Endothelial cell (in vitro differentiated cells): ENCODE measurements around the gene EXOC6. TPM values are rescaled to one million over a fixed set of nuclear protein-coding genes. Genes with fewer than 3 reads are reported as not detected.
A peak's percentile ranks its signal among the peaks of the same experiment; 100 is the strongest.

ENCODE experiments used
- DNase-seq: peaks from one replicate; pipeline ENCODE4 v3.0.0; 2021; ENCODE audit warnings: low spot score
- H3K27ac Mint-ChIP-seq: one replicate; pipeline ENCODE4 v1.8.0; 2021; ENCODE audit warnings: mixed read lengths, inconsistent platforms; ENCODE audit not compliant: unreplicated experiment
- H3K27me3 Mint-ChIP-seq: one replicate; pipeline ENCODE4 v1.8.0; 2021; ENCODE audit warnings: mild to moderate bottlenecking, moderate library complexity, mixed read lengths, inconsistent platforms; ENCODE audit not compliant: unreplicated experiment
- H3K36me3 Mint-ChIP-seq: one replicate; pipeline ENCODE4 v1.8.0; 2021; ENCODE audit warnings: mild to moderate bottlenecking, low read depth, mixed read lengths, inconsistent platforms; ENCODE audit not compliant: unreplicated experiment
- H3K4me1 Mint-ChIP-seq: one replicate; pipeline ENCODE4 v1.8.0; 2021; ENCODE audit warnings: mild to moderate bottlenecking, mixed read lengths, inconsistent platforms; ENCODE audit not compliant: unreplicated experiment
- H3K4me3 Mint-ChIP-seq: one replicate; pipeline ENCODE4 v1.8.0; 2021; ENCODE audit warnings: mild to moderate bottlenecking, mixed read lengths, inconsistent platforms; ENCODE audit not compliant: unreplicated experiment
- H3K9me3 Mint-ChIP-seq: one replicate; pipeline ENCODE4 v1.8.0; 2021; ENCODE audit warnings: mixed read lengths, inconsistent platforms; ENCODE audit not compliant: unreplicated experiment
- CTCF ChIP-seq: fragments of 200-600 bp; sonication (generic); IDR thresholded peaks from one replicate; pipeline ENCODE4 v1.5.0; 2021; ENCODE audit warnings: antibody characterized with exemption; ENCODE audit not compliant: unreplicated experiment
- total RNA-seq: library from RNA; stranded (reverse); fragmentation: NEBNext Ultra II Directional; extraction: Animal tissue kit (Norgen Biotek cat#: 25700); gene quantifications from one replicate; pipeline ENCODE4 v1.2.1, GENCODE V29; 2021; ENCODE audit not compliant: unreplicated experiment

The EXOC6 gene
- total RNA-seq, 1 donor from 2014 or later, result 28.5 TPM

DNA sequence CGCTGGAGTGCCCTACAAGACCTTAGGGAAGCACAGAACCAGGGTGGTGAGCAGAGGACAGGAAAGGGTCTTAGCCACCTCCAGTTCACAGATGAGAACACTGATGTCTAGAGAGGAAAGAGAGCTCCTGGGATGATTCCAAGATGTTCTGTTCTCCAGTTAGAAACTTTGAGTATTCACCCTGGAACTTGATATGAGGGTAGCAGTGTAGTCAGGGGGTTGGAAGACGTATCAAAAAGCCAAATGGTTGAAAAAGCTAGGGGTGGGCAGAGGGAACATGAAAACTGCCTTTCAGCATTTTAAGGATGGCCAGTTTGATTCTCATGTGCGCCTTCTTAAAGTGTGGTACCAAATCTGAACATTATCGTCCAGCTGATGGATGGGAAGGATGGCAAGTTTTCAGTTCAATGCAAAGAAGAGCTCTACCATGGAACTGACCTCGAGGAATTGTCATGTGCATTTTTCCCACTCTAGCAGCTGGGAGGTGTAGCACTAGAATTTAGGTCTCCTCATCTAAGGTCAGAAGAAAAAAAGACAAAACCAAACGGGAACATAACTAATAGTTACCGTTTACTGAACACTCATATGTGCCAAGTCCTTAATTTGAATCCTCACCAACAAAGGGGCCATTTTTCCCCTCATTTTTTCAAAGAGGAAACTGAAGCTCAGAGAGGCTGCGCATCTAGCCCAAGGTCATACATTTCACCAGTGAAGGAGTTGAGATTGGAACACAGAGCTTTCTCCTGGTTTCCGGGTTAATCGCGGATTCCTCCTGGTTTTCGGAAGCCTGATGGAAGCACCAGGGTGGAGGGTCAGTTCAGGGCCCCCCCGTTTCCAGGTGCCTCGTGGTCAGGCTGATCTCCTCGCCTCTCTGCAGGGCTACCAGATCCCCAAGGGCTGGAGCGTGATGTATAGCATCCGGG lies 219.4 kb downstream of the EXOC6 start:
- peaks cover 46% of the 10 kb centered on the region for H3K27me3 Mint-ChIP-seq
- no peak for TF ChIP-seq CTCF
- peaks cover 22% of the 10 kb centered on the region for H3K36me3 Mint-ChIP-seq
- no peak for DNase-seq
- peaks cover 17% of the 10 kb centered on the region for H3K4me1 Mint-ChIP-seq
- H3K4me3 Mint-ChIP-seq, result peak overlapping the region; percentile 40
- H3K9me3 Mint-ChIP-seq, result no peaks in the 10 kb centered on the region
- no peak overlapping the region for H3K27ac Mint-ChIP-seq

DNA sequence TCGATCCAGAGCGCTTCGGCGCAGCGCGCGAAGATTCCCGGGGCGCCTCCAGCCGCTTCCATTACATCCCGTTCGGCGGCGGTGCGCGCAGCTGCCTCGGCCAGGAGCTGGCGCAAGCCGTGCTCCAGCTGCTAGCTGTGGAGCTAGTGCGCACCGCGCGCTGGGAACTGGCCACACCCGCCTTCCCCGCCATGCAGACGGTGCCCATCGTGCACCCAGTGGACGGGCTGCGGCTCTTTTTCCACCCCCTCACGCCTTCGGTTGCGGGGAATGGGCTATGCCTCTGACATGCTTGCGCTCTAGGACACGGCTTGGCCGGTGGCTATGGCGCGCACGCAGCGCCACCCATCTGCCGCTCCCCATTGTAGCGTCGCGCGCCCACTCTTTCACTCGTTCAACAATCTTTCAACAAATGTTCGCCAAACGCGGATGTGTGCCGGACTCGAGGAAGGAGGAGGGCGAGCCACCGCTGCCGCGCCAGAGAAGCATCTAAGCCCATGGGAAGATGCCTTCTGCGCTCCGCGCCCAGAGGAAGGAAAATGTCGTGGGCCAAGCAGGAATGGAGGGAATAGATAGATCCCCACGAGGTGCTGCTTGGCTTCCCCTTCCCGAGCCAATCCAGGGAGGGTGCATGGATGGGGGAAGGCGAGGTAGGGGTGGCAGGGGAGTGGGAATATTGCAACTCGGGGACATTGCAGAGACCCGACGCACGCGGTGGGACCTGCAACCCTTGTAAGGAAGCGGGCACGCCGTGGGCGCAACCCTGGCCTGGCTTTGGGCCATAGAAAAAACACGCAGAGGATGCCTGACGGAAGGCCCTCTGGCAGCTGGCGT lies 220.3 kb downstream of the EXOC6 start:
- Mint-ChIP-seq H3K27me3 (peaks cover 48% of the 10 kb centered on the region), H3K4me3 (no peak overlapping the region), H3K27ac (no peak overlapping the region), H3K36me3 (peaks cover 19% of the 10 kb centered on the region), H3K4me1 (peaks cover 15% of the 10 kb centered on the region), H3K9me3 (no peaks in the 10 kb centered on the region)
- no peak for DNase-seq
- TF ChIP-seq CTCF, result no peak

DNA sequence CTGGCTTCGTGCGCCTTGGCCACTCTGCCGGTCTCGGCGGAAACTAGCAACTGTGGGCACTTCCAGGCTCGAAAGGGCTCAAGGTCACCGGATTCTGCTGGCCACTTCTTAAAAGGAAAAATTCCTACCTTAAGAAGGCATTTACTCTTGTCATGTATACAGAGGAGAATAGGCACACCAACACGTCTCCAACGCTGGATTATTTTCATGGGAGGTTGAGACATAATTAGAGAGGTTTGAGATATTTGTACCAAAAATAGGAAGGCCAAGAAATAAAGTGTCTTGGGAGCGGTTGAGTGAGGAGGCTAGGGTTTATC lies 220.9 kb downstream of the EXOC6 start:
- H3K27me3 Mint-ChIP-seq, result peaks cover 44% of the 10 kb centered on the region
- no peaks in the 10 kb centered on the region for H3K9me3 Mint-ChIP-seq
- TF ChIP-seq CTCF, result no peak
- no peak overlapping the region for H3K4me3 Mint-ChIP-seq
- H3K4me1 Mint-ChIP-seq, result peaks cover 14% of the 10 kb centered on the region
- H3K36me3 Mint-ChIP-seq, result peaks cover 17% of the 10 kb centered on the region
- no peak for DNase-seq
- no peak overlapping the region for H3K27ac Mint-ChIP-seq

DNA sequence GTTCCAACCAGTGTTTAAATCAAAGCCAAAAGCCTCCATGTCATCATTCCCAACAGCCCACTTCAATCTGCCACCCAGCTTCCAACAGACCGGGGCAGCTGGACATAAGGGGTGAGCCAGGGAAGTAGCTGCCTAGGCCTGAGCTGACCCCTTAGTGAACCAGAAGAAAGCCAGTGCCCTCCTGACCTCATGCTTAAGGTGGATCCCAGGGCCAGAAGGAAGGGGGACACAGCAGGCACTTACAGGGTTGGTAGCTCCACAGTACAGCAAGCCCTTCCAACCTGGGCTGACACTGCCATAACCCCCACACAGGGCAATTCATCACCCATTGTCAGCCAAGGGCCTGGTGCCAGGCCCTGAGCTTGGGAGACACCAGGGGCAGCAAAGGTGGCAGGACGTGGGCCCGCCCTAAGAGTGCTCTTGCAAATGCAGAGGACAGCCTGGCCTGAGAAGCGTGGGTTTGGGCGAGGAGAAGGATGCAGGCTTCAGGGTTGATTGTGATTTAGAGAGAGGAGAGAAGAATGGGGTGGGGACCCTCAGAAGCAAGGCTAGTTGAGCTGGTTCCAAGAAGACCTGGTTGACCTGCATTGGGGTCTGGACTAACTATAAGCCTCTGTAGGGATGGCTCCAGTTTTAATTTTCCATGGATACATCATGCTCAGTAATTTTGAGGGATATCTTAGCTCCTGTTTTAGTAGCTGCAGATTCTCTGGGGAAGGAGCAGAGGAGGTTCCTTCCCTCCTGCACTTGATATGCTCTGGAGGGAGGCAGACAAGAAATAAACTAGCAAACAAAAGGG lies 222.3 kb downstream of the EXOC6 start:
- peaks cover 21% of the 10 kb centered on the region for H3K4me1 Mint-ChIP-seq
- H3K27me3 Mint-ChIP-seq, result peaks cover 37% of the 10 kb centered on the region
- H3K27ac Mint-ChIP-seq, result no peak overlapping the region
- no peak for TF ChIP-seq CTCF
- H3K36me3 Mint-ChIP-seq, result peaks cover 9% of the 10 kb centered on the region
- H3K9me3 Mint-ChIP-seq, result no peaks in the 10 kb centered on the region
- DNase-seq, result no peak
- no peak overlapping the region for H3K4me3 Mint-ChIP-seq
